HEK293T (cell line): ENCODE measurements around the gene TSPAN17.

Source experiments
- ARNT ChIP-seq: fragments of 450-650 bp; IDR thresholded peaks from 2 replicates; pipeline ENCODE4 v1.6.1; 2017; ENCODE audit warnings: mild to moderate bottlenecking
- BHLHE40 ChIP-seq: fragments of 450-650 bp; IDR thresholded peaks from 2 replicates; pipeline ENCODE4 v1.6.1; 2016; ENCODE audit warnings: mild to moderate bottlenecking, moderate library complexity, borderline replicate concordance
- CTBP1 ChIP-seq: fragments of 450-650 bp; IDR thresholded peaks from 2 replicates; pipeline ENCODE4 v1.6.1; 2016; ENCODE audit warnings: borderline replicate concordance
- ELF4 ChIP-seq: fragments of 450-650 bp; IDR thresholded peaks from 2 replicates; pipeline ENCODE4 v1.6.1; 2017; ENCODE audit warnings: antibody characterized with exemption
- FOXA1 ChIP-seq: fragments of 450-650 bp; IDR thresholded peaks from 2 replicates; pipeline ENCODE4 v1.6.1; 2016; ENCODE audit warnings: mild to moderate bottlenecking
- FOXK2 ChIP-seq: fragments of 450-650 bp; IDR thresholded peaks from 2 replicates; pipeline ENCODE4 v1.6.1; 2016; ENCODE audit warnings: mild to moderate bottlenecking
- FOXM1 ChIP-seq: fragments of 450-650 bp; IDR thresholded peaks from 2 replicates; pipeline ENCODE4 v1.6.1; 2017; ENCODE audit warnings: mild to moderate bottlenecking, borderline replicate concordance
- L3MBTL2 ChIP-seq: fragments of 450-650 bp; conservative IDR thresholded peaks from 2 replicates; pipeline ENCODE4 v1.6.1; 2016; ENCODE audit warnings: mild to moderate bottlenecking
- LEF1 ChIP-seq: fragments of 450-650 bp; IDR thresholded peaks from 2 replicates; pipeline ENCODE4 v1.6.1; 2017; ENCODE audit warnings: mild to moderate bottlenecking, borderline replicate concordance
- NFRKB ChIP-seq: fragments of 450-650 bp; IDR thresholded peaks from 2 replicates; pipeline ENCODE4 v1.6.1; 2016; ENCODE audit warnings: mild to moderate bottlenecking, moderate library complexity
- SP1 ChIP-seq: fragments of 450-650 bp; IDR thresholded peaks from 2 replicates; pipeline ENCODE4 v1.6.1; 2017
- SUZ12 ChIP-seq: fragments of 450-650 bp; IDR thresholded peaks from 2 replicates; pipeline ENCODE4 v1.6.1; 2016; ENCODE audit warnings: mild to moderate bottlenecking
- TARDBP ChIP-seq: fragments of 450-650 bp; IDR thresholded peaks from 2 replicates; pipeline ENCODE4 v1.6.1; 2016
- ZNF384 ChIP-seq: fragments of 450-650 bp; IDR thresholded peaks from 2 replicates; pipeline ENCODE4 v1.6.1; 2016

- TF ChIP-seq ZNF384, result no peak
- no peak for TF ChIP-seq ELF4
- TF ChIP-seq FOXK2, result no peak
- TF ChIP-seq FOXM1, result no peak
- no peak for TF ChIP-seq SUZ12
- TF ChIP-seq SP1, result no peak
- TF ChIP-seq TARDBP, result no peak
- no peak for TF ChIP-seq FOXA1
- TF ChIP-seq ARNT, result no peak
- TF ChIP-seq CTBP1, result no peak
- TF ChIP-seq NFRKB, result no peak
- TF ChIP-seq BHLHE40, result no peak
- no peak for TF ChIP-seq L3MBTL2
- TF ChIP-seq LEF1, result no peak
These were observed 23.2 kb downstream of the TSPAN17 start for GRCh38 chr5:176670449-176670848.
